Measurements from ENCODE around the gene HARBI1.

- TF ChIP-seq CTCF (conservative IDR thresholded peaks at IDR 0.05) = no peak
- no peak for TF ChIP-seq ZFX (IDR thresholded peaks at IDR 0.05)
Measured at GRCh38 chr11:46663277-46663940, 46.4 kb upstream of the HARBI1 start.
